Tibial nerve (tissue), 4 donors: ENCODE measurements around the gene MINK1. TPM values are rescaled to one million over a fixed set of nuclear protein-coding genes. Genes with fewer than 3 reads are reported as not detected.
"Not testable (repeated sequence)": the region's sequence is repeated elsewhere in the genome, so short reads cannot be mapped to it uniquely, and the experiment has no call there.

Source experiments
- DNase-seq, 2 donors: peaks; one replicate each; pipeline ENCODE4 v3.0.0-alpha.2; 2019; ENCODE audit warnings: low spot score in 2 of 2
- H3K27ac ChIP-seq, 4 donors: fragments of 200-600 bp; sonication (generic) in 3 of 4; one replicate each; pipeline ENCODE4 v1.5.1; 2017 to 2019; ENCODE audit warnings: mild to moderate bottlenecking in 1 of 4
- H3K27me3 ChIP-seq, 2 donors: fragments of 200-600 bp; sonication (generic) in 1 of 2; one replicate each; pipeline versions ENCODE4 v1.5.1 to v1.6.0; 2017 to 2019
- H3K36me3 ChIP-seq, 3 donors: fragments of 200-600 bp; sonication (generic); one replicate each; pipeline ENCODE4 v1.5.1; 2018 to 2019
- H3K4me1 ChIP-seq, 4 donors: fragments of 200-600 bp; sonication (generic) in 3 of 4; one replicate each; pipeline ENCODE4 v1.5.1; 2017 to 2019
- H3K4me3 ChIP-seq, 4 donors: fragments of 200-600 bp; sonication (generic) in 3 of 4; one replicate each; pipeline ENCODE4 v1.5.1; 2017 to 2019; ENCODE audit warnings: mild to moderate bottlenecking in 1 of 4, moderate library complexity in 1 of 4
- H3K9me3 ChIP-seq, 4 donors: fragments of 200-600 bp; sonication (generic) in 3 of 4; one replicate each; pipeline ENCODE4 v1.5.1; 2017 to 2019
- CTCF ChIP-seq, 5 experiments: fragments of 200-600 bp in 3 of 5; fragments of 450-650 bp in 2 of 5; sonication (generic) in 3 of 5; IDR thresholded peaks; one replicate each; pipeline ENCODE4 v1.5.1; 2016 to 2019; ENCODE audit warnings: antibody characterized with exemption in 5 of 5, mild to moderate bottlenecking in 3 of 5, moderate library complexity in 2 of 5
- EP300 ChIP-seq, 2 donors: sonication (generic); formaldehyde crosslinking; IDR thresholded peaks; one replicate each; pipeline ENCODE4 v1.6.1; 2017; ENCODE audit warnings: antibody characterized with exemption in 2 of 2, mild to moderate bottlenecking in 1 of 2
- POLR2A ChIP-seq, 2 donors: fragments of 450-650 bp; IDR thresholded peaks; one replicate each; pipeline ENCODE4 v1.6.1; 2017; ENCODE audit warnings: antibody characterized with exemption in 2 of 2, mild to moderate bottlenecking in 2 of 2, moderate library complexity in 2 of 2
- WGBS, 2 donors: methylation state at CpG; one replicate each; pipeline ENCODE4 v1.1.5; 2018; 5-methylcytosine and 5-hydroxymethylcytosine counted together
- total RNA-seq, 4 donors: library from RNA; depleted of rRNA; stranded (reverse); fragments of >200 nt; gene quantifications; one replicate each; pipeline ENCODE4 v1.1.0, GENCODE V29; 2016

Gene MINK1
- total RNA-seq, 4 donors from 2014 or later = 57.1 to 94.3 (median 85.7) TPM

DNA sequence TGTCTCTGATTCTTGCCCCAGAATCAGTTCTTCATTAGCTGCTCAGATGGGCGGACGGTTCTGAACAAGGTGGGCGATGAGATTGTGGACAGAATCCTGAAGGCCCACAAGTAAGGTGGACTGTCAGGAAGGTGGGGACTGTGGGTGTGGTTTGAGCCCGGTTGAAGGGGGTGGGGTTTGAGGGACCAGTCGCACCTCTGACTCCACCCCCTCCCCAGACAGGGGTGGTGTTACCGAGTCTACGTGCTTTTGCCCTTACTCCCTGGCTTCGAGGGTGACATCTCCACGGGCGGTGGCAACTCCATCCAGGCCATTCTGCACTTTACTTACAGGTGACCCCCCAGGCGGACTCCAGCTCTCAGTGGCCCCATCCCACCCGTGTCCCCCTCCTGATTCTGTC lies 14.9 kb upstream of the MINK1 start:
- no peak for DNase-seq
- Histone ChIP-seq H3K9me3 (no peaks in the 10 kb centered on the region), H3K27ac (no peak overlapping the region), H3K4me3 (no peak overlapping the region), H3K27me3 (no peaks in the 10 kb centered on the region), H3K4me1 (no peaks in the 10 kb centered on the region), H3K36me3 (peaks cover 0 to 92% (median 6%) of the 10 kb centered on the region in 3 donors)
- TF ChIP-seq POLR2A (IDR thresholded peaks at IDR 0.05) (no peak), EP300 (IDR thresholded peaks at IDR 0.05) (no peak), CTCF (IDR thresholded peaks at IDR 0.05) (no peak)
- WGBS, 2 donors = 75 to 76% methylated on average over 12 of the region's 12 CpGs

GRCh38 chr17:4822835-4823234 lies 10.3 kb upstream of the MINK1 start:
- H3K4me3 ChIP-seq = no peak overlapping the region
- TF ChIP-seq CTCF (IDR thresholded peaks at IDR 0.05) (no peak), EP300 (IDR thresholded peaks at IDR 0.05) (no peak), POLR2A (IDR thresholded peaks at IDR 0.05) (no peak)
- H3K27ac ChIP-seq = no peak overlapping the region
- DNase-seq = no peak
- H3K27me3 ChIP-seq = no peaks in the 10 kb centered on the region
- WGBS, 2 donors = 40 to 51% methylated on average over 3 of the region's 3 CpGs
- H3K4me1 ChIP-seq = no peaks in the 10 kb centered on the region
- H3K36me3 ChIP-seq = peaks cover 0 to 62% (median 0%) of the 10 kb centered on the region in 3 donors
- no peaks in the 10 kb centered on the region for H3K9me3 ChIP-seq

- TF ChIP-seq CTCF (IDR thresholded peaks at IDR 0.05) (no peak), POLR2A (IDR thresholded peaks at IDR 0.05) (no peak), EP300 (IDR thresholded peaks at IDR 0.05) (no peak)
- H3K27ac ChIP-seq = no peak overlapping the region
- H3K36me3 ChIP-seq = peaks cover 0 to 55% (median 0%) of the 10 kb centered on the region in 3 donors
- no peaks in the 10 kb centered on the region for H3K9me3 ChIP-seq
- no peak for DNase-seq
- no peak overlapping the region for H3K4me3 ChIP-seq
- no peaks in the 10 kb centered on the region for H3K4me1 ChIP-seq
- 75% methylated on average over 12 of the region's 12 CpGs for WGBS, 2 donors
- no peaks in the 10 kb centered on the region for H3K27me3 ChIP-seq
Observed at GRCh38 chr17:4823373-4824089, 9.6 kb upstream of the MINK1 start.

- Histone ChIP-seq H3K36me3 (peaks cover 0 to 16% (median 0%) of the 10 kb centered on the region in 3 donors), H3K9me3 (no peaks in the 10 kb centered on the region), H3K4me1 (no peaks in the 10 kb centered on the region), H3K27ac (no peak overlapping the region), H3K4me3 (no peak overlapping the region), H3K27me3 (no peaks in the 10 kb centered on the region)
- no peak for DNase-seq
- TF ChIP-seq EP300 (IDR thresholded peaks at IDR 0.05) (no peak), POLR2A (IDR thresholded peaks at IDR 0.05) (no peak), CTCF (IDR thresholded peaks at IDR 0.05) (no peak)
- 49 to 71% methylated on average over 8 of the region's 8 CpGs for WGBS, 2 donors
Observed at GRCh38 chr17:4827399-4827798, 5.7 kb upstream of the MINK1 start.

DNA sequence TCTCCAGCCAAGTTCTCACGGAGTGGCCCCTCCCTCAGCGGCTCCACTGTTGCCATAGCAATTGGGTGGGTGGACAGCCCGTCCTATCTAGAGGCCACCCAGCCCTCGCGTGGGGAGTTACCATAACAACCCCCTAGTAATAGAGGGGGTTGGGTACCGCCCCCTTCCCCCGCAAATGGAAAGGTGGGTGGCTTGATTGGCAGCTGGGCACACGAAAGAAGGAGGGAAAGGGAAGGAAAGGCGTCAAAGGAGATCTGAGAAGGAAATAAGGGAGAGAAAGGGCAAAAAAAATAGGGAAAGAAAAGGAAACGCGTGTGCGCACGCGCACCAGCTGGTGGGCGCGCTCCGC lies 337 bp upstream of the MINK1 start:
- not testable (repeated sequence) for H3K36me3 ChIP-seq, DNase-seq, H3K27me3 ChIP-seq, H3K9me3 ChIP-seq
- Histone ChIP-seq H3K4me3 (peak overlapping the region; percentile 76 to 100 (median 98)), H3K4me1 (peaks cover 0 to 36% (median 28%) of the 10 kb centered on the region in 4 donors), H3K27ac (peak overlapping the region; percentile 93 to 99 (median 96))
- WGBS, 2 donors = 0% methylated on average over 12 to 14 of the region's 17 CpGs
